Activated T-helper 2 cell treated with anti-CD3 and anti-CD28 coated beads, Interferon-gamma antibody, Interleukin-2, Interleukin-4, amounts not matched to agents 10 μg/mL and 5 μg/mL and 100 μg/mL, durations not matched to agents 14 hours and 24 hours and 36 hours (primary cell): ENCODE data around the gene RASSF1. TPM values are rescaled to one million over a fixed set of nuclear protein-coding genes. Genes with fewer than 3 reads are reported as not detected.

Source experiments
- DNase-seq: peaks from one replicate; pipeline ENCODE4 v3.0.0; 2021; ENCODE audit warnings: low spot score
- H3K27ac Mint-ChIP-seq: one replicate; pipeline ENCODE4 v1.8.0; 2021; ENCODE audit warnings: mixed read lengths
- H3K27me3 Mint-ChIP-seq: one replicate; pipeline ENCODE4 v1.8.0; 2021; ENCODE audit warnings: low read depth, mixed read lengths
- H3K36me3 Mint-ChIP-seq: one replicate; pipeline ENCODE4 v1.8.0; 2021; ENCODE audit warnings: low read depth, mixed read lengths
- H3K4me1 Mint-ChIP-seq: one replicate; pipeline ENCODE4 v1.8.0; 2021; ENCODE audit warnings: low read depth, mixed read lengths
- H3K4me3 Mint-ChIP-seq: one replicate; pipeline ENCODE4 v1.8.0; 2021; ENCODE audit warnings: low read depth, mild to moderate bottlenecking, moderate library complexity, mixed read lengths
- H3K9me3 Mint-ChIP-seq: one replicate; pipeline ENCODE4 v1.8.0; 2021; ENCODE audit warnings: mixed read lengths
- intact Hi-C: fragments of 100-400 bp; cut with micrococcal nuclease; formaldehyde crosslinking; loops from one replicate; pipeline ENCODE4 v1.15.1; 2023
- total RNA-seq: library from RNA; stranded (reverse); gene quantifications from 2 replicates; pipeline ENCODE4 v1.2.3, GENCODE V29; 2022

The RASSF1 gene
- total RNA-seq, 1 donor from 2014 or later = 74.2 TPM

GRCh38 chr3:50358355-50358910 is 17.8 kb upstream of the RASSF1 start:
- H3K27ac Mint-ChIP-seq = peak overlapping the region; percentile 76
- intact Hi-C loops = loop anchor here (2.0 to 10.0 kb wide), 4 partner anchors 18 to 1316 kb away; partner anchors contain the start of genes IFRD2, MANF, RASSF1 and TEX264
- no peak for DNase-seq
- H3K4me1 Mint-ChIP-seq = peaks cover 27% of the 10 kb centered on the region
- H3K36me3 Mint-ChIP-seq = peaks cover 26% of the 10 kb centered on the region
- H3K27me3 Mint-ChIP-seq = no peaks in the 10 kb centered on the region
- H3K9me3 Mint-ChIP-seq = no peaks in the 10 kb centered on the region
- H3K4me3 Mint-ChIP-seq = peak overlapping the region; percentile 98

DNA sequence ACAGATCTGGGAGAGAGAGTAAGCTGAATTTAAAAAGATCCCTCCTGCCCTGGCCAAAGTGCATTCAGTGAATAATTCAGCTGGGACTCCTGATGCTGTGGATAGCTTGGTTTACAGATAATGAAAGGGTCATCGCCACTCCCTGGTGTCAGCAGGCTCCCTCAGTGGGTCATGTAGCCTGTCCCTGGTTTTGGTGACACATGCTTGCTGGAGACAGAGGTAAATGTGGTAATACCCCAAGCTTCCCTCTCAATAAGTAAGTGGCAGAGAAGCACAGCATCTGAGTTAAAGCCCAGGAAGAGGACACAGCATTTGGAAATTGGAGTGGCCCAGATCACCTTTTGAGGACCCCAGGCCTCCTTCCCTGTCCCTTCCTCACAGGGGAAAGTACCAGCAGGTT is 16.8 kb upstream of the RASSF1 start:
- H3K9me3 Mint-ChIP-seq = no peaks in the 10 kb centered on the region
- intact Hi-C loops = loop anchor here (10.0 kb wide), 2 partner anchors 1027 to 1317 kb away; partner anchors contain the start of genes MANF and TEX264
- peaks cover 30% of the 10 kb centered on the region for H3K36me3 Mint-ChIP-seq
- H3K4me3 Mint-ChIP-seq = peak overlapping the region; percentile 98
- H3K27ac Mint-ChIP-seq = no peak overlapping the region
- H3K27me3 Mint-ChIP-seq = no peaks in the 10 kb centered on the region
- no peak for DNase-seq
- peaks cover 29% of the 10 kb centered on the region for H3K4me1 Mint-ChIP-seq

- intact Hi-C loops = loop anchor here (10.0 kb wide), 2 partner anchors 1028 to 1318 kb away; partner anchors contain the start of genes MANF and TEX264
- Mint-ChIP-seq H3K36me3 (peaks cover 31% of the 10 kb centered on the region), H3K9me3 (no peaks in the 10 kb centered on the region), H3K27ac (no peak overlapping the region), H3K4me3 (peak overlapping the region; percentile 98), H3K4me1 (peaks cover 33% of the 10 kb centered on the region), H3K27me3 (no peaks in the 10 kb centered on the region)
- DNase-seq = no peak
These were observed 15.9 kb upstream of the RASSF1 start for GRCh38 chr3:50356553-50356952.

GRCh38 chr3:50355829-50356552 is 15.4 kb upstream of the RASSF1 start:
- Mint-ChIP-seq H3K9me3 (no peaks in the 10 kb centered on the region), H3K4me1 (peaks cover 39% of the 10 kb centered on the region), H3K4me3 (peak overlapping the region; percentile 21), H3K36me3 (peaks cover 36% of the 10 kb centered on the region), H3K27me3 (no peaks in the 10 kb centered on the region), H3K27ac (no peak overlapping the region)
- intact Hi-C loops = loop anchor here (10.0 kb wide), 2 partner anchors 1029 to 1319 kb away; partner anchors contain the start of genes MANF and TEX264
- DNase-seq = no peak

DNA sequence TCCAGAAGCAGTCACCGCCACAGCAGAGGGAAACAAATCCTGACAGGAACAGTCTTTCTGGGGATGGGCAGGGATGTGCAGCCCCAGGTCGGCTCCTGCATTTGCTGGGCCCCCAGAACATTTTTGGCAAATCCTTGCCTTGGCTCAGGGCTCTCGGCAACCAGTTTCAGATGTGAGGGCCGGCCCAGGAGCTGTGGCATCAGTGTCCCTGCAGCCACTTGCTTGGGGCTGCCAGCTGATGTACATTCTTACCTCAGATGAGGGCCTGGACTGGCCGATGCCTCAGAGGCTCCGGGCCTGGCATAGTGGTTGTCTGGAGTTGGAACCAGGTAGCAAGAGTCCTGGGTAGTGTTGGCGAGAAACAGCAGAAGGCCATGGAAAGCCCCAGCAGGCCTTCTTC is 14.2 kb upstream of the RASSF1 start:
- no peaks in the 10 kb centered on the region for H3K27me3 Mint-ChIP-seq
- no peak overlapping the region for H3K27ac Mint-ChIP-seq
- no peaks in the 10 kb centered on the region for H3K9me3 Mint-ChIP-seq
- intact Hi-C loops = loop anchor here (5.0 to 10.0 kb wide), 4 partner anchors 212 to 1320 kb away; partner anchors contain the start of genes C3orf18, HEMK1, MANF and MAPKAPK3
- no peak for DNase-seq
- no peak overlapping the region for H3K4me3 Mint-ChIP-seq
- peaks cover 42% of the 10 kb centered on the region for H3K4me1 Mint-ChIP-seq
- peaks cover 44% of the 10 kb centered on the region for H3K36me3 Mint-ChIP-seq

DNA sequence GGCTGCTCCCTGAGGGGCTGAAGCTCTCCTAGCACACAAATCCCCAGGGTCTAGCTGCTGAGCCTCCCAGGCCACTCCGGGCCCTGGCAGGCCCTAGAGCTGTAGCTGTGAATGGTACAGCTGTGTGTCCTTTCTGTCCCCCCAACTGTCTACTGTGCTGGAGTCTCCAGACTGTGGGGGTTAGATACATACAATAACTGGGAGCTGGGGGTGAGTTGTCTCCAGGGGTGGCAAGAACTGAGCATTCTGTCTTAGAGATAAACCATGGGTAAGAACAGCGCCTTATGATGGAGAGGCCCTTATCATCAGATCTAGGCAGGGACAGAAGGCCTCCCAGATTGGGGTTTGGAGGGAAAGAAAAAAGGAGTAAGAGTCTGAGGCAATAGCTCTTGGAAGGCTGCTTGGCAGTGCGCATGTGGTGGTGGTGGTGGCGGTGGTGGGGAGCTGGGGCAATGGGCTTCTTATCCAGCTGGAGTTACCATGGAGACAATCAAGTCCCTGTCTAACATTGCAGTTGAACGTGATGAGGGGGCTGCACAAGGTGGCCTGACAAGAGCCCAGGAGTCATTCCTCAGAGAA is 13.6 kb upstream of the RASSF1 start:
- DNase-seq = no peak
- intact Hi-C loops = loop anchor here (5.0 to 10.0 kb wide), 4 partner anchors 213 to 1321 kb away; partner anchors contain the start of genes C3orf18, HEMK1, MANF and MAPKAPK3
- Mint-ChIP-seq H3K4me3 (no peak overlapping the region), H3K9me3 (no peaks in the 10 kb centered on the region), H3K27ac (no peak overlapping the region), H3K27me3 (no peaks in the 10 kb centered on the region), H3K4me1 (peaks cover 42% of the 10 kb centered on the region), H3K36me3 (peaks cover 45% of the 10 kb centered on the region)

DNA sequence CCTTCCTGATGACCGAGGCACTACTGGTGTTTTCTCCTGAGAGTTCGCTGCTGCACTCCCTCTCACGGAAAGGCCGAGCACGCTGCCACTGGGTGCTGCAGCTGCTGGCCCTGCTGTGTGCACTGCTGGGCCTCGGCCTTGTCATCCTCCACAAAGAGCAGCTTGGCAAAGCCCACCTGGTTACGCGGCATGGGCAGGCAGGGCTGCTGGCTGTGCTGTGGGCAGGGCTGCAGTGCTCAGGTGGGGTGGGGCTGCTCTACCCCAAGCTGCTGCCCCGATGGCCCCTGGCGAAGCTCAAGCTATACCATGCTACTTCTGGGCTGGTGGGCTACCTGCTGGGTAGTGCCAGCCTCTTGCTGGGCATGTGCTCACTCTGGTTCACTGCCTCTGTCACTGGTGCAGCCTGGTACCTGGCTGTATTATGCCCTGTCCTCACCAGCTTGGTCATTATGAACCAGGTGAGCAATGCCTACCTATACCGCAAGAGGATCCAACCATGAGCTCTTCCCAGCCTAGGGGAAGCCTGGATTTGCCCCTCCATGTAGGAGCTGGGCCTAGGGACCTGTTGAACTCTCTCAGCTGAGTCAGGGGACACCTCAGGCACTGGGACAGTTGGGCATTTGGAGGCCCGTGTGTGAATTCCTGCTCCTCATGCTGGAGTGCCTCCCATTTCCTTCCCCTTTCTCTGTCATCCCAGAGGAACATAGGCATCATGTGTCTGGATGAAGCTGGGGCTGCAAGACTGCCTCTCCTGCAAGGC is 12.8 kb upstream of the RASSF1 start:
- Mint-ChIP-seq H3K4me3 (no peak overlapping the region), H3K27me3 (no peaks in the 10 kb centered on the region), H3K27ac (no peak overlapping the region), H3K4me1 (peaks cover 44% of the 10 kb centered on the region), H3K36me3 (peaks cover 54% of the 10 kb centered on the region), H3K9me3 (no peaks in the 10 kb centered on the region)
- intact Hi-C loops = loop anchor here (5.0 to 10.0 kb wide), 4 partner anchors 214 to 1321 kb away; partner anchors contain the start of genes C3orf18, HEMK1, MANF and MAPKAPK3
- no peak for DNase-seq

GRCh38 chr3:50352781-50353180 is 12.1 kb upstream of the RASSF1 start:
- Mint-ChIP-seq H3K4me3 (no peak overlapping the region), H3K27ac (no peak overlapping the region), H3K36me3 (peaks cover 55% of the 10 kb centered on the region), H3K4me1 (peaks cover 41% of the 10 kb centered on the region), H3K27me3 (no peaks in the 10 kb centered on the region), H3K9me3 (no peaks in the 10 kb centered on the region)
- intact Hi-C loops = loop anchor here (5.0 to 10.0 kb wide), 4 partner anchors 215 to 1322 kb away; partner anchors contain the start of genes C3orf18, HEMK1, MANF and MAPKAPK3
- DNase-seq = no peak

DNA sequence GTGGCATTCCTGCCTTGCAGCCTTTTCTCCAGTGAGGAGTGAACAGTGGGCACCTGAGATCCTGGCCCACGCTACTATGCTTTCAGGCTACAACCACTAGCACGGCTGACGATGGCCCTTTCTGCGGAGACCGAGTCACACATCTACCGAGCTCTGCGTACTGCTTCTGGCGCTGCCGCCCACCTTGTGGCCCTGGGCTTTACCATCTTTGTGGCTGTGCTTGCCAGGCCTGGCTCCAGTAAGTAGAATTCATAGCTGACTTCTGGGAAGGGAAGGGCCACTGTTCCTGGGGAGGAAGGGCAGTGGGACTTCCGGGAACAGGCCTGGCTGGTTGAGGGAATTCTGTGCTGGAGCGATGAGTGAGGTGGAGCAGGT is 10.7 kb upstream of the RASSF1 start:
- no peaks in the 10 kb centered on the region for H3K9me3 Mint-ChIP-seq
- DNase-seq = no peak
- H3K4me1 Mint-ChIP-seq = peaks cover 34% of the 10 kb centered on the region
- peak overlapping the region; percentile 96 for H3K27ac Mint-ChIP-seq
- no peaks in the 10 kb centered on the region for H3K27me3 Mint-ChIP-seq
- intact Hi-C loops = loop anchor here (1.0 to 10.0 kb wide), 7 partner anchors 8 to 1323 kb away; partner anchors contain the start of genes C3orf18, HEMK1, HYAL3 and MANF
- peak overlapping the region; percentile 91 for H3K4me3 Mint-ChIP-seq
- H3K36me3 Mint-ChIP-seq = peaks cover 51% of the 10 kb centered on the region

GRCh38 chr3:50350527-50351322 is 10.1 kb upstream of the RASSF1 start, which contains the start of the genes CYB561D2 and NPRL2:
Gene CYB561D2, plus strand, starts transcription at chr3:50350862. Its CDS starts 572 bp downstream, at chr3:50351434.
Gene NPRL2, minus strand, starts transcription at chr3:50350775. Its CDS starts 123 bp downstream, at chr3:50350652.
- peaks cover 50% of the 10 kb centered on the region for H3K36me3 Mint-ChIP-seq
- peak within 1 kb of the TSS; percentile 91 for H3K4me3 Mint-ChIP-seq
- no peaks in the 10 kb centered on the region for H3K27me3 Mint-ChIP-seq
- H3K4me1 Mint-ChIP-seq = peaks cover 36% of the 10 kb centered on the region
- intact Hi-C loops = loop anchor here (1.0 to 10.0 kb wide), 8 partner anchors 9 to 1324 kb away; partner anchors contain the start of genes C3orf18, HEMK1, HYAL3 and MANF
- H3K9me3 Mint-ChIP-seq = no peaks in the 10 kb centered on the region
- peak; percentile 99 for DNase-seq
- peak within 1 kb of the TSS; percentile 96 for H3K27ac Mint-ChIP-seq

- peaks cover 36% of the 10 kb centered on the region for H3K4me1 Mint-ChIP-seq
- H3K36me3 Mint-ChIP-seq = peaks cover 50% of the 10 kb centered on the region
- no peaks in the 10 kb centered on the region for H3K9me3 Mint-ChIP-seq
- H3K27me3 Mint-ChIP-seq = no peaks in the 10 kb centered on the region
- intact Hi-C loops = loop anchor here (1.0 to 10.0 kb wide), 7 partner anchors 12 to 1325 kb away; partner anchors contain the start of genes C3orf18, HEMK1, HYAL3 and MANF
- peak overlapping the region; percentile 91 for H3K4me3 Mint-ChIP-seq
- no peak for DNase-seq
- H3K27ac Mint-ChIP-seq = peak overlapping the region; percentile 96
These were observed 9.5 kb upstream of the RASSF1 start for GRCh38 chr3:50350213-50350526.
